Stimulated activated CD8-positive, alpha-beta memory T cell treated with anti-CD3 and anti-CD28 coated beads, Interleukin-12 subunit alpha, Interleukin-12 subunit beta, amount 100 ng/mL, for 24 hours (primary cell): ENCODE results near the gene MAPRE3.

Experiments
- DNase-seq: peaks from one replicate; pipeline ENCODE4 v3.0.0-alpha.2; 2020; ENCODE audit errors: extremely low read depth

MAPRE3 gene

DNA sequence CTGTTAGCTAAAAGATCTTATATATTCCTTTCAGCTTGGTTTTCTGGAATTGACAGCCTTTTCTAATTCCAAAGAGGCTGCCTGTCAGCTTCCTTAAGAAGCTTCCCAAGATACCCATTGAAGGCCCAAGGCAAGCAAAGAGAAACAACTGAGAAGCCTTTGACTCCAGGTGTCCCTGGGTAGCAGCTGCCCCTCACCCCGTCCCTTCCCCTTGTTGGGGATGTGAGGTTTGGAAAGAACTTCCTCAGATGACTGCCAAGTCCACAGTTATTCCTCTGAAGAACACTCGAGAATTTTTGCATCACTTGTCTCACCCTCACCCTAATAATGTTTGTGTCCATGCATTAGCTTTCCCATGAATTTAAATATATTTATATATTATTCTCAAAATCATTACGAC, 13.3 kb downstream of the MAPRE3 start:
- DNase-seq = no peak

DNA sequence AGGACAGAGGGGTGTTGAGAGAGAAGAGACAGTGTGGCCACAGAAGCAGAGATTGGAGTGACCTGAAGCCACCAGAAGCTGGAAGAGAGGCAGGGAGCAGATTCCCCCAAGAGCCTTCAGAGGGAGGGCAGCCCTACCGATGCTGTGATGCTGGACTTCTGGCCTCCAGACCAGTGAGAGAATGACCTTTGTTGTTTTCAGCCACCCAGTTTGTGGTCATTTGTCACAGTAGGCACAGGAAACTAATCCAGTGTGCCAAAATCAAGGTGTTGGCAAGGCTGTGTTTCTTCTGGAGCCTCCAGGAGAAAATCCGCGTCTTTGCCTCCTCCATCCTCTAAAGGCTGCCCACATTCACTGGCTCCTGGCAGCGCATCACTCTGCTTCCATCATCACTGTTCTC, 15.4 kb downstream of the MAPRE3 start:
- no peak for DNase-seq

DNA sequence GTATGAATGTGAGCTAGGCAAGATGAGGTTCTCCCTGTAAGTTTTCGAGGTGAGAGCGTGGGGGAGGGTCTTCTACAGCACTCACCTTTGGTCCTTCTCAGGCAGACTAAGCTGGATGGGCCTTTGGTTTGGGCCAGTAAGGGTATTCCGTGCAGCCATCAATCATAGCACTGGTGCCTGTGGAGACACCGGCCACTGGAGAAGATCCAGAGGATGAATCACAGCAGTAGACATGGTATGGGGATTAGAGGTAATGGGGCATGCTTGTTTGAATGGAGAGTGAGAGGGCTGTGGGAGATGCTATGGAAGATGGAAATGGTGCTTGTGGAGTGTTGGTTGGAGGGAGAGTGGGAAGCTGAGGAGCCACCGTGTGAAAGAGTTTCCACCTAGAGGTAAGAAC, 16.1 kb downstream of the MAPRE3 start:
- DNase-seq = no peak

DNA sequence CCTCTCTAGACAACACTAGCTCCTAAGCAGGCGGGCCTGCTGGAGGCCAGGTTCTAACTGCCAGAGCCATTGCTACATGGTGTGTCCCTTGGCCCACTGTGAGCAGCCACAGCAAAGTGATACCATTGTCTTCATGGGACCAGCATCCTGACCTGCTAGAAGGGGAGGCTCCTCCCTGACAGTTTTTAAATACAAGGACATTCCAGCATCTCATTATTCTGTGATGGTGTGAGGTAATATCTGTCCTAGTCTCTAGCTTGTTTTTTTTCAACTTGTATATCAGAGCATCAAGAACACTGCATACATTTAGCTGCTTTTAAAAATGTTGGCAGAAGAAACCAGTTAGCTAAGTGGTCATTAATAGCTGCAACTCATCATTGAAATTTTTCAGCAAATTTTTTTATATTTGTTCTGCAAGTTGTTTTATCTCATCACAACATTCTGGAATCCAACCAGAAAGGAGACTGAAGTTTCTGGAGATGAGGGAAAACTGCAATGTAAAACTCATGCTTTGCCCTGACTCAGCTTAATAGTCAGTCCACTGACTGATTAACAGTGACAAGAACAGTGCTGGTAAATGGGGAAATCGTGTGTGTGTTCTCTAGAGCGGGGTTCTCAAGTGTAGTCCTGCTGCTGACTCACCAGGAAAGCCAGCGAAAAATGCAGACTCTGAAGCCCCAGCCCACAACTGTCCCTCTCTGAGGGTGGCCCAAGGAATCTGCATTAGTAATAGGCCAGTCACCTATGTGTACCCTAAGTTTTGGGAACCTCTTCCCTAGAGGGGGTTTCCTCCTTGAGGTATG, 17.8 kb downstream of the MAPRE3 start:
- DNase-seq = no peak

DNA sequence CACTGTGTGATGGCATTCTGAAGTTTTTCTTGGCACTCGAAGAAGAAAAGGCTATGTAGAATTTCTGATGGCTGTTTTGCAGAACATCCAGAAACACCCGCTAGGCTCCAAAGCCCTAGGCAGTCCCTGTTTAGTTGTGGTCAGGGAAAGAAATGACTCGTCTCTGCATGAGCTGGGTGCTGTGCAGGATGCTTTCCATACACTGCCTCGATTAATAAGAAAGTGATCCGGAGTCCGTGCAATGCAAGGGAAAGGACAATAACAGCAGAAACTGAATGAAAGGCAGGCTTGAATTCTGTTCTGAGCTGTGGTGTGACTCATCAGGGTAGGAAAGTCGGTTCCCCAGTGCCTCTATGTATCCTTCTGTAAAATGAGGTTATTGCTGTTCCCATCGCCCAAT, 18.7 kb downstream of the MAPRE3 start:
- DNase-seq = no peak

DNA sequence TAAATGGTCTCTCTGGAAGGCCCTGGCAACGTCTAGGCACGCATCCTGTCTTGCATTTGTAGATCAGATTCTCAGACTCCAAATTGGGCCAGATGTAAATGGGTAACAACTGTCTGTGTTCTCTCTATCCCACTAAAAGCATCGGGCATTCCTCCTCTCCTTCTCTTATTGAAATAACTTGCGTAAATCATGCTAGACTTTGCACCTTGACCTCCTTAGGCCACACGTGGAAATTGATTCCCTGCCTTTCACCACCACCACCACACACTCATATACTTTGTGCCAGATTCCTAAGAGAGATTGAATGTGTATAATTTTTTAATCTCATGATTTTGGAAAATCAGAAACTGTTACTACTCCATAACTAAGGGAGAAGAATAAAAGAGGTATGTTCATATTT, 21.3 kb downstream of the MAPRE3 start:
- no peak for DNase-seq

DNA sequence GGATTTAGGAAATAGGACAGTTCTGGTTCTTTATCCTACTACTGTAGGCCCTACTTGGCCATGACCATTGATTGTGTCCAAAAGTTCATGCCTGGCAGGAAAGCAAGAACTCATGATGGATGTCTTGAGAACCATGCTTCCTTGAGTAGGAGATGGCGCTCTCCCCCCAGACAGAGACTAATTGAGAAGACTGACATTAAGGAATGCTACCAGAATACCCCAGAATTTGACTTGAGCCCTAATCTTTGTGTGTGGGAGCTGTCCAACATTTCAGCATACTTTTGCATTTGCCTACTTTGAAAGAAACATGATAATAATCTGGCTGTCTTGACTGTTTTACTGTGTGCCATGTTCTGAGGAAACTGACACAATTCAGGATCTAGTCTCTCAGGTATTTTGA, 23.3 kb downstream of the MAPRE3 start:
- no peak for DNase-seq

DNA sequence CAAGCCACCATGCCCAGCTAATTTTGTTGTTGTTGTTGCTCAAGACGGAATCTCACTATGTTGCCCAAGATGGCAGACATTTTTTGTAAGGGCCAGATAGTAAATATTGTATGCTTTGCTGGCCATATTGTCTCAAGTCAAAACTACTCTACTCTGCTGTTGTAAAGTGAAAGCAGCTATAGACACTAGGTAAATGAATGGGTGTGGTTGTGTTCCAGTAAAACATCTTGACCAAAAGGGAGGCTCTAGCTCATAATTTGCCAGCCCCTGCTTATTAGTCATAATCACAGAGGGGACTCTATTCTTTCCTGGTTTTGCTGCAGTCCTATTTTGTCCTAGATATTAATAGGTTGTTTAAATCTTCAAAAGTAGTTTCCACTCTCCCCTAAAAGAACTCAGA, 24.5 kb downstream of the MAPRE3 start:
- DNase-seq = no peak

DNA sequence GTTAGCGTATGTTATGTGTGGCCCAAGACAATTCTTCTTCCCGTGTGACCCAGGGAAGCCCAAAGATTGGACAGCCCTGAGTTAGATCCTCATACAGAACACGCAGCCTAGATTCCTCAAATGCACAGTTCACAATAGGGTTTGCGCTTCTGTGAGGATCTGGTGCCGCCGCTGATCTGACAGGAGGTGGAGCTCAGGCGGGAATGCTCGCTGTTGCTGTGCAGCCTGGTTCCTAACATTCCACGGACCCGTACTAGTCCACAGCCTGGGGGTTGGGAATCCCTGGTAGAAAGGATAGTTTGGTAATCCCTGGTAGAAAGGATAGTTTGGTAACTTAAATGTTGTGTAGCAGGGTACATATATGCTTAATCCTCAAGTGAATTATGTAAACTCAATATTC, 27.0 kb downstream of the MAPRE3 start:
- no peak for DNase-seq

DNA sequence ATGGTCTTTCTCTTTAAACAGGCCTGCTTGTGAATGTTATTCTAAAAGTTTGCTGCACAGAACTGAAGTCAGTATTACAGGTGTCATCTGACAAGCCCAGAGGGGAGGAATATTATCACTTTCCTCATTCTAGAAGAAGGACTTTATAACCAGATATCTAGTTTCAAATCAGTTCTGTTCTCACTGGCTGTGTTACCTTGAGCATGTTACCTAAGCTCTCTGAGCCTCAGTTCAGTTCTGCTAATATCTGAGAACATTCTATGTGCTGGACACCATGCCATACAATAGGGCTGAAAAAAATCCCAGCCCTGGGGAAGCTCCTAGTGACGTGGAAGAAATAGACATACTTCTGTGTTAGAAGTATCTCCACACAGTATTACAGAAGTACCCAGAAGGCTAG, 27.9 kb downstream of the MAPRE3 start:
- no peak for DNase-seq

DNA sequence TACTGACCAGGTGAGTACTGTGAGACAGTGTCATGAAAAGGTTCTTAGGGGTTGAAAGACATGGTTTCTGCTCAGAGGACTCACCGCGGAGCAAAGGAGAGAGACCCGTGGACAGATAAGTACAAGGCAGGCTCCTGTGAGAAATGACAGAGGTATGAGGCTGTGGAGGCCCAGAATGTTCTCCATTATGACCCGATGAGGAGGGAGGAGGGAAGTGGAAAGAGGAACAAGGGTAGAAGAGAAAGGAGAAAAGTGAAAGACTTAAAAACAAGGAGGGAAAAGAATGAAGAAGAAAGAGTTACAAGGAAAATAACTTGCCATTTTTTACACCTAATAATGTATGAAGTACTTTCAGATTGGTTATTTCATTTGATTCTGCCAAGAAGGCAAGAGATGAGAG, 29.8 kb downstream of the MAPRE3 start:
- DNase-seq = no peak

DNA sequence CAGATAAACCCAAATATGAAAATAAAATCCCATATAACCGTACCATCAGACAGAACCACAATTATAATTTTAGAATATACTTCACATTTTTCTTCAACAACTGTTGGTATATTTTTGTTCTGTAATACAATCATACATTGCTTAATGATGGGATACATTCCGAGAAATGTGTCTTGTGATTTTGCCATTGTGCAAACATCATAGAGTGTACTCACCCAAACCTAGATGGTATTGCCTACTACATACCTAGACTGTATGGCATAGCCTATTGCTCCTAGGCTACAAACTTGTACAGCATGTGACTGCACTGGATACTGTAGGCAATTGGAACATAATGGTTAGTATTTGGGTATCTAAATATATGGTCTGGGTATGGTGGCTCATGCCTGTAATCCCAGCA, 30.6 kb downstream of the MAPRE3 start:
- no peak for DNase-seq

DNA sequence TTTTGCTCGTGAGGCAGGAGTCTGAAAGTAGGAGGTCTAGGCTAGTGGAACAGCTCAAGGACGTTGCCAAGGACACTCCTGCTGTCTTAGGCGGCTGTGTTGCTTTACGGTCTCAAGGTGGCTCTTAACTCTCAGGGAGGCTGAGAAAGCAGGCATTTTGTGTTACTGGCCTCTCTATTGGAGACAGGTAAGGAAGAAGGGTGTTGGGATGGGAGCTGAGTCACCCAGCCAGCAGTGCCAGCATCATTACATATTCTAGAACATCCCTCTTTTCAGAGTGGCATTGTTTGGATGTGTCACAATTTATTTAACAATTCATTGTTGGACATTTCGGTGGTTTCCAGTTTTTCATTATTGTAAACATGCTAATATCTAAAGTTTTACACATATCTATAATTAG, 31.5 kb downstream of the MAPRE3 start:
- no peak for DNase-seq

DNA sequence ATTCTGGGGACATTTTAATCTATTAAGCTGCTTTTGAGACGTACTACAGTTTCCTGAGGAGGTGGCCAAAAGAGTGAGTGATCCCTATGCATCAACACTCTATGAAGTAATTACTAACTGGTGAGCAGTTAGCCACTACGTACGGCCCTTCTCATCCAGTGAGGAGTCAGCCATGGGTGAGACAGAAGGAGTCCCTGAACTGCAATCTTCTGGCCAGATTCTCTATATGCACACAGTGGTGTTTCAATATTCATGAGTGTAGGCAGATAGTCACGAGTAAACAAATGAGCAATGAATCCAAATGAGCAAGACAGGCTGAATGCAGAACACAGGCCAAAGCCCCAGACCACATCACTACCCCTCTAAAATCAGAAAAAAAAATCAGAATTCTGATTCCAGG, 32.6 kb downstream of the MAPRE3 start:
- no peak for DNase-seq

DNA sequence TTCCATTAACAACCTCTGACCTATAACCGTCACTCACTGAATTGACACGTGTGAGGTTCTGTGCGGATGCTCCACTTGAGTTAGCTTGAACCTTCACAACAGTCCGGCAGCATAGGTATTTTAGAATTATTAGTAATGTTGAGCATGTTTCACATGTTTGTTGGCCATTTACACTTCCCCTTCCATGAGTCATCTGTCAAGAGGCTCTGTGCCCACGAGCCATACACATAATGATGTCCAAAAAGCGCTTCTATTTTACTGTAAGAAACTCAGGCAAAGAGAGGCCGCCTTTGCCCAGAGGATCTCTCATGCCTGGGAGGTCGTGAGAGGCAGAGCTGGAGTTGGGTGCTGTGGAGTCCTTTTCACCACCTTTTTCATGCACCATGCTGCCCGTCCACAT, 33.4 kb downstream of the MAPRE3 start:
- DNase-seq = no peak

DNA sequence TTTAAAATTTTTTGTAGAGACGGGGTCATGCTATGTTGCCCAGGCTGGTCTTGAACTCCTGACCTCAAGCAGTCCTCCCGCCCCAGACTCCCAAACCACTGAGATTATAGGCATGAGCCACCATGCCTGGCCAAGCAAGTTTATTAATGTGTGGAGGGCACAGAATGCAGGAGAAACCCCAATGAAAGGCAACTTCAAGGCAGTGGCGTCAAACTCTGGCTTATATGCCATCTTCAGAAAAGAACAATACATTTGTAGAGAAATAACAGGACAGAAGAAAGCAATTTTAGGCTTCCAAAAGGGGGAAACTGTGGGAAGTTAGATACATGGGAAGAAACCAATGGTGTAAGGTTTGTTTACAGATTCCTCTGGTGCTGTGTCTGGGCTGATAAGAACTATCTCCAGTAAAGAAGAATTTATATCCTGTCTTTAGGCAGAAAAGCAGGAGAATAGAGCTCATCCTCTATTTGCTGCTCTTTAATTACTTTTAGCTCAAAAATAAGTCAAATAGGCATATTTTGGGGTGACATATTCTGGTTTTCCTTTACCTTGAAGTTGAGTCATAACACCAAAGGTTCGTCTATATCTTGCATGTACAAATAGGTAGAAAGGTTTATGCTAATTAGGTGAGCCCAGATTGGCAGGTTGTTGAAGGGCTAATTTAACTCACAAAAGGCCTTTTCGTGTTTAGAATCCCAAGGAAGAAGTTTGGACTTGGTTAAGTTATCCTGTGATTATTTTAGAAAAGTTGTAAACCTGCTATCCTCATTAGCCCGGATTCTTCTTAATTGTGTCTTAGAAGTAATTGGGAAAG, 36.4 kb downstream of the MAPRE3 start:
- DNase-seq = no peak

DNA sequence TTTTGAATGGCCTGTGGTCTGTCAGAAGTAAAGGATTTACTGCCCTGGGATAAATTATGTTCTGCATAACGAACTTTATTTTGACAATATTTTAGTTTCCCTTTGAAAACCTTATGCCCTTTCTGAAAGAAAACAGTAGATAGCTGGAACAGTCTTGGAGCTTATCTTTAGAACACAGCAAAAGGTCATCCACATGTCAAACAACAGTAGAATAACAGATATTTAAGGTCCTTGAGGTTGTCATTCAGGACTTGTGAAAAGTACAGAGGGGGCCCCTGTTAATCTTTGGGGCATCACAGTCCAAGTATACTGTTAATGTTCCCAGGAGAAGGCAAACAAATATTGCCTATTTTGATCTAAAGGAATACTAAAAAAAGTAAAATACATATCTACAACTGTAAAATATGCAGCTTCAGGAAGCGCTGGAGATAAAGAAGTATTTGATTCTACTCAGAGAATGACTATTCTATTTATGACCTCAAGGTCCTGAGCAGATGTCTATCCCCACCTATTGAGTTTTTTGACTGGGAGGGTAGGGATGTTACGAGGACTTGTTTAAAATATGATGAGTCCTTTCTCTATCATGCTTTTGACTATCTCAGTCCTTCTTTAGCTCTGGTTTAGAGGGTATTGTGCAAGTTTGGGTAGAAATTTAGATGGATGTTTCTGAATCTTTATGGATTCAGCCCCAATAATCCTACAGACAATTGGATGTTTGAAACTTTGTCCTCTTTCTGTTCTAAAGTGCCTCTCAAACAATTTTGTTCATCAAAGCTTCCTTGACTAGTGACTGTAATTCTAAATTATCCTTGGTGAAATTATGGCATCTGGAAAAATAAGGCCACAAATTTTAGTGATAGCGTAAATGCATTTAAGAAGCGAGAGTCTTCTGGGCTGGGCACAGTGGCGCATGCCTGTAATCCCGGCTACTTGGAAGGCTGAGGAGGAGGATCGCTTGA, 37.3 kb downstream of the MAPRE3 start:
- no peak for DNase-seq

DNA sequence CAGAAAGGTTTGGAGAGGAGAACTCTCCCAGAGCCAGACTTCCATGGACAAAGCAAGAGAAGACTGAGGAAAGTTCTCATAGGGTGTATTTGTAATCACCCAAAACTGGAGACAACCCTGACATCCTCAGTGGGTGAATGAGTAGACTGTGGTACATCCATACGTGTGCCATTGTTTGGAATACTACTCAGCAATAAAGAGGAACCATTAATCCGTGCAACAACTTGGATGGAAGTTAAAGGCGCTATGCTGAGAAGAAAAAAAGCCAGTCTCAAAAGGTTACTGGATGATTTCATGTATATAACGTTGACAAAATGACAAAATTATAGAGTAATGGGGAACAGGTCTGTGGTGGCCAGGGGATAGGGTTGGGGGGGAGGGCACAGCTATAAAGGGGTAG, 38.2 kb downstream of the MAPRE3 start:
- no peak for DNase-seq

DNA sequence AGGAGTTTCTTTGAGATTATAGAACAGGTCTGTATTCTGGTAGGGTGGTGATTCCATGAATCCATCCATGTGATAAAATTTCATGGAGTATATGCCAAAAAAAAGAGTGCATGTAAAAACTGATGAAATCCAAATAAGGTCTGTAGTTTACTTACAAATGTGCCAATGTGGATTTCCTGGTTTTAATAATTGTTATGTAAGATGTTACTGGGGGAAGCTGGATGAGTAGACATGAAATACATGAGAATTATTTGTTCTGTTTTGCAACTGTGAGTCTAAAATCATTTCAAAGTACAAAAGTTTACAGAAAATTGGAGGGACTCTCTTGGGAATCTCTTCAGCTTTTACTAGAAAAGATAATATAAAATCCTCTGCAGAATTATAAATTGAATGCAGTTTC, 38.6 kb downstream of the MAPRE3 start:
- no peak for DNase-seq

DNA sequence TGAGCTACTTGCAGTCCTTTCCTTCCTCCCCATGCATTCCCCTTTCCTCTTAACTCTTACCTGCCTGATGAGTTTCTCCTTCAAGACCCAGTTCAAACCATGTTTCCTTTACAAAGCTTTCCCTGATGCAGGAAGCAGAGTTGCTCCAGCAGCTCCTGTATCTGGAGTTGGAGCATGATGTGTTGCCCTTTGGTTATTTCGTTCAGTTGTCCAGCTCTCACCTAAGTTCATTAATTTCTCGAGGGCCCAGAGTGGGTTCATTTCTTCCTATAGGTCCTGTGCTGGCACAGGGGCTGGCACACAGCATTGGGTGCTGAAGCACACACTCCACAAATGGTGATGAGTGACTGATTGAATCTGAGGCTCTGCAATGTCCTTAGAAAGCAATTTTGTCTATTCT, 39.3 kb downstream of the MAPRE3 start:
- no peak for DNase-seq

DNA sequence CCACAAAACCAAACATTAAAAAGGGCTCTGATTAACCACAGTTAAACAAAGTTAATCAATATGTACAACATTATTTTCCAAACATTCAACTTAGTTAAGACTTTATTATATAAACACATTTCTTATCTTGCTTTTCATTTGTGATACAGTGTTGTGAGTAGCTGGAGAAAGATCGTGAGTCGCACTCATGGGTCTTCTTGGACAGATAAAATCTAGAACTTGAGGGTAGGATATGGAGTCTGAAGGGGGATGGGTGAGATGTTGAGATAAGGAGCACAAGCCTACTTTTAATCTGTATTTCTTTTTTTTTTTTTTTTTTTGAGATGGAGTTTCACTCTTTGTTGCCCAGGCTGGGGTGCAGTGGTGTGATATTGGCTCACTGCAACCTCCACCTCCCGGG, 39.7 kb downstream of the MAPRE3 start:
- DNase-seq = no peak

DNA sequence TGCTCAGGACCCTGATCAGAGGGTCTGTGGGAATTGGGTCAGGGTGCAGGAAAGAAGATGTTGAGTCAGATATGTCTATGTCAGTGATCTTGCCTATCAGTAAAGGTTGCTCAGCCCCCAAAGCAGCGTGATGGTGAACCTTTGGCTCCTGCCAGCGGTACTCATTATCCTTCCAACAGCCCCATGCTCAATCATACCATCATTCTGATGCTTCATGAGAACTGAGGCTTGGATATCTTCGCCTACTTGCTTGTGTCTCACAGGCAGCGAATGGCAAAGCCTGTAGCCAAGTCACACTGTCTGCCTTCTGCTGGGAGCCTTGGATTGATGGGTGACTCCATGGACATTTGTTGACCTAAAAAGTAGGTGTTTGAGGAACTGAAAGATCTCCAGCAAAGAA, 43.3 kb downstream of the MAPRE3 start:
- no peak for DNase-seq
